ENCODE data around the gene VOPP1. TPM values are rescaled to one million over a fixed set of nuclear protein-coding genes. Genes with fewer than 3 reads are reported as not detected.

VOPP1 gene
- total RNA-seq, 6 experiments from 2014 or later = 15.8 to 30.3 (median 23.2) TPM

- H3K27me3 ChIP-seq = no peaks in the 10 kb centered on the region
- H3K9me3 ChIP-seq = no peaks in the 10 kb centered on the region
- intact Hi-C loops (cut with DNase I) = no loop called here
- H3K36me3 ChIP-seq = no peaks in the 10 kb centered on the region
- no peak overlapping the region for H3K4me3 ChIP-seq
- WGBS (ENCODE audit: insufficient coverage, low coverage, low lambda C conversion rate, missing lambda C conversion rate) = no CpG with 5 or more reads among the region's 4 CpGs
- TF ChIP-seq, protein P1, sequence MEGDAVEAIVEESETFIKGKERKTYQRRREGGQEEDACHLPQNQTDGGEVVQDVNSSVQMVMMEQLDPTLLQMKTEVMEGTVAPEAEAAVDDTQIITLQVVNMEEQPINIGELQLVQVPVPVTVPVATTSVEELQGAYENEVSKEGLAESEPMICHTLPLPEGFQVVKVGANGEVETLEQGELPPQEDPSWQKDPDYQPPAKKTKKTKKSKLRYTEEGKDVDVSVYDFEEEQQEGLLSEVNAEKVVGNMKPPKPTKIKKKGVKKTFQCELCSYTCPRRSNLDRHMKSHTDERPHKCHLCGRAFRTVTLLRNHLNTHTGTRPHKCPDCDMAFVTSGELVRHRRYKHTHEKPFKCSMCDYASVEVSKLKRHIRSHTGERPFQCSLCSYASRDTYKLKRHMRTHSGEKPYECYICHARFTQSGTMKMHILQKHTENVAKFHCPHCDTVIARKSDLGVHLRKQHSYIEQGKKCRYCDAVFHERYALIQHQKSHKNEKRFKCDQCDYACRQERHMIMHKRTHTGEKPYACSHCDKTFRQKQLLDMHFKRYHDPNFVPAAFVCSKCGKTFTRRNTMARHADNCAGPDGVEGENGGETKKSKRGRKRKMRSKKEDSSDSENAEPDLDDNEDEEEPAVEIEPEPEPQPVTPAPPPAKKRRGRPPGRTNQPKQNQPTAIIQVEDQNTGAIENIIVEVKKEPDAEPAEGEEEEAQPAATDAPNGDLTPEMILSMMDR (IDR thresholded peaks at IDR 0.05) = no peak
- TF ChIP-seq POLR2A (IDR thresholded peaks at IDR 0.05) = no peak
- H3K27ac ChIP-seq = no peak overlapping the region
- no peak for ATAC-seq
- H3K4me1 ChIP-seq = no peaks in the 10 kb centered on the region
- DNase-seq = no peak
Observed at GRCh38 chr7:55463686-55464262, 108.5 kb downstream of the VOPP1 start.

DNA sequence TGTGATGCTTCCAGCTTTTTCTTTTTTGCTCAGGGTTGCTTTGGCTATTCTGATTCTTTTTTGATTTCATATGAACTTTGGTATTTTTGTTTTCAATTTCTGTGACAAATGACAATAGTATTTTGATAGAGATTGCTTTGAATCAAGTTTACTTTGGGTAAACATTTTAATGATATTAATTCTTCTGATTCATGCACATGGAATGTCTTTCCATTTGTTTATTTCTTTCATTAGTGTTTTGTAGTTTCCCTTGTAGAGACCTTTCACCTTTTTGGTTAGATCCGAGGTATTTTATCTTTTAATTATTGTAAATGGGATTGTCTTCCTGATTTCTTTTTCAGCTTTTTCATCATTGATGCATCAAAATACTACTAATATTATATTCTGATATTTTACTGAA lies 114.0 kb downstream of the VOPP1 start:
- TF ChIP-seq POLR2A (IDR thresholded peaks at IDR 0.05) = no peak
- TF ChIP-seq, protein P1 (IDR thresholded peaks at IDR 0.05) = no peak
- WGBS (ENCODE audit: insufficient coverage, low coverage, low lambda C conversion rate, missing lambda C conversion rate) = 77% methylated on average over 1 of the region's 1 CpG
- no peak for ATAC-seq
- Histone ChIP-seq H3K9me3 (no peaks in the 10 kb centered on the region), H3K27me3 (no peaks in the 10 kb centered on the region), H3K36me3 (no peaks in the 10 kb centered on the region), H3K4me3 (no peak overlapping the region), H3K27ac (no peak overlapping the region), H3K4me1 (no peaks in the 10 kb centered on the region)
- no peak for DNase-seq
- intact Hi-C loops (cut with DNase I) = no loop called here

- ATAC-seq = no peak
- Histone ChIP-seq H3K4me3 (no peak overlapping the region), H3K27me3 (no peaks in the 10 kb centered on the region), H3K9me3 (no peaks in the 10 kb centered on the region), H3K4me1 (no peaks in the 10 kb centered on the region), H3K36me3 (no peaks in the 10 kb centered on the region), H3K27ac (no peak overlapping the region)
- intact Hi-C loops (cut with DNase I) = no loop called here
- WGBS (ENCODE audit: insufficient coverage, low coverage, low lambda C conversion rate, missing lambda C conversion rate) = 90% methylated on average over 1 of the region's 1 CpG
- no peak for DNase-seq
- no peak for TF ChIP-seq POLR2A (IDR thresholded peaks at IDR 0.05)
Observed at GRCh38 chr7:55457801-55458200, 114.5 kb downstream of the VOPP1 start.

GRCh38 chr7:55452971-55453370 lies 119.3 kb downstream of the VOPP1 start:
- TF ChIP-seq, protein P1 (IDR thresholded peaks at IDR 0.05) = no peak
- no peak for TF ChIP-seq POLR2A (IDR thresholded peaks at IDR 0.05)
- intact Hi-C loops (cut with DNase I) = no loop called here
- H3K9me3 ChIP-seq = no peaks in the 10 kb centered on the region
- H3K27me3 ChIP-seq = no peaks in the 10 kb centered on the region
- no peak for ATAC-seq
- H3K27ac ChIP-seq = no peak overlapping the region
- WGBS (ENCODE audit: insufficient coverage, low coverage, low lambda C conversion rate, missing lambda C conversion rate) = 85% methylated on average over 3 of the region's 4 CpGs
- no peak for DNase-seq
- H3K36me3 ChIP-seq = no peaks in the 10 kb centered on the region
- H3K4me3 ChIP-seq = no peak overlapping the region
- no peaks in the 10 kb centered on the region for H3K4me1 ChIP-seq

- Histone ChIP-seq H3K4me3 (no peak overlapping the region), H3K27ac (no peak overlapping the region), H3K9me3 (no peaks in the 10 kb centered on the region), H3K27me3 (no peaks in the 10 kb centered on the region), H3K4me1 (no peaks in the 10 kb centered on the region), H3K36me3 (no peaks in the 10 kb centered on the region)
- DNase-seq = no peak
- 97% methylated on average over 4 of the region's 8 CpGs for WGBS (ENCODE audit: insufficient coverage, low coverage, low lambda C conversion rate, missing lambda C conversion rate)
- TF ChIP-seq, protein P1 (IDR thresholded peaks at IDR 0.05) = no peak
- TF ChIP-seq POLR2A (IDR thresholded peaks at IDR 0.05) = no peak
- ATAC-seq = no peak
- intact Hi-C loops (cut with DNase I) = no loop called here
Observed at GRCh38 chr7:55449992-55450535, 122.2 kb downstream of the VOPP1 start.

All from right lobe of liver (tissue), 6 donors.